ENCODE results near the gene STK26.

DNA sequence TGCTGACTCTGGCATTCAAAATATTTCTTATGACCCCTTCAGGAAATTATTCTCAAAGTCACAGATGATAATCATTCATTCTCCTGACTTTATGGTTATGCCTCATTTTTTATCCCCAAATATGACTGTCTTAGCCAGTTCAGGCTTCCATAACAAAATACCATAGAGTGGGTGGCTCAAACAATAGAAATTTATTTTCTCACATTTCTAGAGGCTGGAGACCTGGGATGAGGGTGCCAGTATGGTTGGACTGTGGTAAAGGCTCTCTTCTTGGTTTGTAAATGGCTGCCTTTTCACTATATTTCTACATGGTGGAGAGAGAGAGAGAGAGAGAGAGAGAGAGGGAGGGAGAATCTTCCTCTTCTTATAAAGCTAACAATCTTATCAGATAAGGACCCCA lies 84.2 kb downstream of the STK26 start:
- TF ChIP-seq, protein P1, sequence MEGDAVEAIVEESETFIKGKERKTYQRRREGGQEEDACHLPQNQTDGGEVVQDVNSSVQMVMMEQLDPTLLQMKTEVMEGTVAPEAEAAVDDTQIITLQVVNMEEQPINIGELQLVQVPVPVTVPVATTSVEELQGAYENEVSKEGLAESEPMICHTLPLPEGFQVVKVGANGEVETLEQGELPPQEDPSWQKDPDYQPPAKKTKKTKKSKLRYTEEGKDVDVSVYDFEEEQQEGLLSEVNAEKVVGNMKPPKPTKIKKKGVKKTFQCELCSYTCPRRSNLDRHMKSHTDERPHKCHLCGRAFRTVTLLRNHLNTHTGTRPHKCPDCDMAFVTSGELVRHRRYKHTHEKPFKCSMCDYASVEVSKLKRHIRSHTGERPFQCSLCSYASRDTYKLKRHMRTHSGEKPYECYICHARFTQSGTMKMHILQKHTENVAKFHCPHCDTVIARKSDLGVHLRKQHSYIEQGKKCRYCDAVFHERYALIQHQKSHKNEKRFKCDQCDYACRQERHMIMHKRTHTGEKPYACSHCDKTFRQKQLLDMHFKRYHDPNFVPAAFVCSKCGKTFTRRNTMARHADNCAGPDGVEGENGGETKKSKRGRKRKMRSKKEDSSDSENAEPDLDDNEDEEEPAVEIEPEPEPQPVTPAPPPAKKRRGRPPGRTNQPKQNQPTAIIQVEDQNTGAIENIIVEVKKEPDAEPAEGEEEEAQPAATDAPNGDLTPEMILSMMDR (IDR thresholded peaks at IDR 0.05): no peak
- no peak for TF ChIP-seq EZH2 (IDR thresholded peaks at IDR 0.05; ENCODE audit: borderline replicate concordance, insufficient read depth, low read depth, low read length, poor library complexity, severe bottlenecking)
